ENCODE results near the gene TIE1. TPM values are rescaled to one million over a fixed set of nuclear protein-coding genes. Genes with fewer than 3 reads are reported as not detected.

Gene TIE1
- total and polyA plus RNA-seq, 3 donors from 2014 or later: 10.5 to 16.8 (median 10.9) TPM

- no peak for TF ChIP-seq POLR2A (IDR thresholded peaks at IDR 0.05)
- TF ChIP-seq CTCF (IDR thresholded peaks at IDR 0.05): no peak
- H3K27me3 ChIP-seq: no peaks in the 10 kb centered on the region
- no peaks in the 10 kb centered on the region for H3K36me3 ChIP-seq (ENCODE audit: low read depth, missing control alignments)
- H3K9me3 ChIP-seq: no peaks in the 10 kb centered on the region
- DNase-seq: no peak
- WGBS, 2 donors: 79 to 83% methylated on average over 7 to 9 of the region's 9 CpGs
- intact Hi-C loops (cut with DNase I; ENCODE audit: low total_unique reads): no loop called here
- H3K4me1 ChIP-seq: peaks cover 11% of the 10 kb centered on the region
- no peak overlapping the region for H3K4me3 ChIP-seq
- no peak overlapping the region for H3K27ac ChIP-seq
These were observed 62.6 kb downstream of the TIE1 start for GRCh38 chr1:43363283-43363934.

- Histone ChIP-seq H3K9me3 (no peaks in the 10 kb centered on the region), H3K27me3 (no peaks in the 10 kb centered on the region), H3K27ac (no peak overlapping the region), H3K4me1 (peaks cover 17% of the 10 kb centered on the region), H3K36me3 (ENCODE audit: low read depth, missing control alignments) (no peaks in the 10 kb centered on the region), H3K4me3 (no peak overlapping the region)
- intact Hi-C loops (cut with DNase I; ENCODE audit: low total_unique reads): no loop called here
- WGBS, 2 donors: 80 to 84% methylated on average over 5 of the region's 5 CpGs
- TF ChIP-seq POLR2A (IDR thresholded peaks at IDR 0.05) (no peak), CTCF (IDR thresholded peaks at IDR 0.05) (no peak)
- DNase-seq: no peak
These were observed 63.2 kb downstream of the TIE1 start for GRCh38 chr1:43363935-43364525.

GRCh38 chr1:43365678-43366077 is 64.9 kb downstream of the TIE1 start:
- Histone ChIP-seq H3K4me3 (no peak overlapping the region), H3K9me3 (no peaks in the 10 kb centered on the region), H3K36me3 (ENCODE audit: low read depth, missing control alignments) (no peaks in the 10 kb centered on the region), H3K27me3 (no peaks in the 10 kb centered on the region), H3K27ac (no peak overlapping the region), H3K4me1 (peaks cover 18% of the 10 kb centered on the region)
- 81 to 90% methylated on average over 2 of the region's 2 CpGs for WGBS, 2 donors
- DNase-seq: no peak
- intact Hi-C loops (cut with DNase I; ENCODE audit: low total_unique reads): no loop called here
- TF ChIP-seq CTCF (IDR thresholded peaks at IDR 0.05) (no peak), POLR2A (IDR thresholded peaks at IDR 0.05) (no peak)

- 71 to 76% methylated on average over 10 to 11 of the region's 11 CpGs for WGBS, 2 donors
- H3K4me1 ChIP-seq: peaks cover 18% of the 10 kb centered on the region
- no peaks in the 10 kb centered on the region for H3K27me3 ChIP-seq
- intact Hi-C loops (cut with DNase I; ENCODE audit: low total_unique reads): no loop called here
- H3K27ac ChIP-seq: peak overlapping the region in 1 of 2 donors; percentile 88
- TF ChIP-seq POLR2A (IDR thresholded peaks at IDR 0.05) (no peak), CTCF (IDR thresholded peaks at IDR 0.05) (no peak)
- DNase-seq: no peak
- H3K9me3 ChIP-seq: no peaks in the 10 kb centered on the region
- no peak overlapping the region for H3K4me3 ChIP-seq
- H3K36me3 ChIP-seq (ENCODE audit: low read depth, missing control alignments): no peaks in the 10 kb centered on the region
These were observed 65.4 kb downstream of the TIE1 start for GRCh38 chr1:43366179-43366578.
